Testis (tissue), 2 donors: ENCODE data around the gene AASDH.

Experiments
- CTCF ChIP-seq, 3 experiments: fragments of 450-650 bp in 2 of 3; fragments of 200-600 bp in 1 of 3; sonication (generic) in 1 of 3; IDR thresholded peaks; one replicate each; pipeline ENCODE4 v1.5.1; 2016 to 2019; ENCODE audit warnings: antibody characterized with exemption in 3 of 3, mild to moderate bottlenecking in 2 of 3, moderate library complexity in 1 of 3
- POLR2A ChIP-seq: fragments of 450-650 bp; IDR thresholded peaks from one replicate; pipeline ENCODE4 v1.6.1; 2017; ENCODE audit warnings: antibody characterized with exemption, mild to moderate bottlenecking, moderate library complexity

- TF ChIP-seq POLR2A, result no peak
- no peak for TF ChIP-seq CTCF (IDR thresholded peaks at IDR 0.05)
Observed at GRCh38 chr4:56409511-56410090, 22.3 kb upstream of the AASDH start.
